HCT116 (cell line): ENCODE data around the gene ART5. TPM values are rescaled to one million over a fixed set of nuclear protein-coding genes. Genes with fewer than 3 reads are reported as not detected.

Source experiments
- ATAC-seq: fragments of 200-7000 bp; cut with Tn5 transposase; 2 replicates; pipeline ENCODE4 v1.9.1; 2020; ENCODE audit warnings: mild to moderate bottlenecking, moderate library complexity
- BruUV-seq: library from RNA; stranded (reverse); fragments of 400-500 nt; replicated peaks from 2 replicates; lab custom pipeline; 2021; lab: Mats Ljungman, UMichigan
- CTCF ChIA-PET: fragments of 300-600 bp; sonication (Branson Sonifier 250); formaldehyde crosslinking; loops from one replicate; lab custom pipeline; 2021; ENCODE audit warnings: antibody characterized with exemption; lab: Charles Lee
- POLR2A ChIA-PET: fragments of 300-600, 350-600 bp; sonication (Branson Sonifier 250); formaldehyde crosslinking; loops from one replicate; lab custom pipeline; 2021; ENCODE audit warnings: antibody characterized with exemption; lab: Charles Lee
- RAD21 ChIA-PET, 2 experiments: fragments of 300-600 bp; sonication (Branson Sonifier 250); formaldehyde crosslinking; loops; one replicate each; lab custom pipeline; 2023; ENCODE audit warnings: low total read pairs in 2 of 2; ENCODE audit not compliant: uncharacterized antibody in 2 of 2, unreplicated experiment in 2 of 2, low non-redundant PET in 1 of 2; lab: Charles Lee
- DNase-seq: peaks from one replicate; pipeline ENCODE4 v3.0.0-alpha.2; 2010; ENCODE audit warnings: low read depth, low spot score
- H2AFZ ChIP-seq: fragments of 200-600 bp; shearing (Covaris generic), sonication (generic); 2 replicates; pipeline ENCODE4 v1.6.1; 2017; ENCODE audit warnings: low read depth, mixed run types, mixed read lengths, antibody characterized with exemption, low read length; ENCODE audit not compliant: poor library complexity, severe bottlenecking
- H3K27ac ChIP-seq: 2 replicates; pipeline ENCODE4 v1.5.1; 2012; ENCODE audit warnings: low read depth, low read length
- H3K27me3 ChIP-seq: fragments of 200-600 bp; sonication (generic); 2 replicates; pipeline ENCODE4 v1.6.1; 2016; ENCODE audit warnings: mixed run types, low read length, mixed read lengths; ENCODE audit not compliant: insufficient read depth
- H3K36me3 ChIP-seq, 2 experiments: fragments of 200-500 bp in 1 of 2; fragments of 200-600 bp in 1 of 2; sonication (Bioruptor generic) in 1 of 2; sonication (generic) in 1 of 2; 2 replicates each; pipeline versions ENCODE4 v1.5.1 to v1.6.1; 2014 to 2016; ENCODE audit warnings: low read length in 2 of 2, inconsistent platforms in 1 of 2, mixed read lengths in 1 of 2, mixed run types in 1 of 2; ENCODE audit not compliant: insufficient read depth in 2 of 2, control insufficient read depth in 1 of 2
- H3K4me1 ChIP-seq, 2 experiments: fragments of 200-600 bp in 1 of 2; sonication (generic) in 1 of 2; 2 replicates each; pipeline versions ENCODE4 v1.5.1 to v1.6.1; 2012 to 2017; ENCODE audit warnings: low read length in 2 of 2, inconsistent platforms in 1 of 2, mild to moderate bottlenecking in 1 of 2, mixed read lengths in 1 of 2, mixed run types in 1 of 2, moderate library complexity in 1 of 2; ENCODE audit not compliant: insufficient read depth in 2 of 2, control insufficient read depth in 1 of 2
- H3K4me2 ChIP-seq: fragments of 200-600 bp; sonication (generic); 2 replicates; pipeline ENCODE4 v1.6.1; 2017; ENCODE audit warnings: mixed run types, low read length, mixed read lengths
- H3K4me3 ChIP-seq, 2 experiments: fragments of 200-600 bp in 1 of 2; sonication (generic) in 1 of 2; replicated peaks in 1 of 2; 2 replicates each; pipeline ENCODE4 v1.5.1; 2011 to 2016; ENCODE audit warnings: low read length in 2 of 2, control low read depth in 1 of 2, low read depth in 1 of 2, mild to moderate bottlenecking in 1 of 2, mixed read lengths in 1 of 2, mixed run types in 1 of 2
- H3K79me2 ChIP-seq: fragments of 200-600 bp; sonication (generic); 2 replicates; pipeline ENCODE4 v1.6.1; 2017; ENCODE audit warnings: mild to moderate bottlenecking, mixed run types, low read length, moderate library complexity, mixed read lengths; ENCODE audit not compliant: insufficient read depth
- H3K9ac ChIP-seq: fragments of 200-600 bp; sonication (generic); 2 replicates; pipeline ENCODE4 v1.6.1; 2016; ENCODE audit warnings: low read length, mixed read lengths
- H3K9me2 ChIP-seq: fragments of 200-600 bp; sonication (generic), shearing (Covaris generic); 2 replicates; pipeline ENCODE4 v1.6.1; 2017; ENCODE audit warnings: mixed run types, mild to moderate bottlenecking, moderate library complexity; ENCODE audit not compliant: insufficient read depth
- H3K9me3 ChIP-seq, 2 experiments: fragments of 200-500 bp in 1 of 2; fragments of 200-600 bp in 1 of 2; sonication (Bioruptor generic) in 1 of 2; sonication (generic) in 1 of 2; 2 replicates each; pipeline ENCODE4 v1.6.1; 2014 to 2017; ENCODE audit warnings: low read length in 2 of 2, mixed read lengths in 2 of 2, inconsistent platforms in 1 of 2, low read depth in 1 of 2, mild to moderate bottlenecking in 1 of 2, mixed run types in 1 of 2, moderate library complexity in 1 of 2; ENCODE audit not compliant: control insufficient read depth in 1 of 2, insufficient read depth in 1 of 2
- H4K20me1 ChIP-seq: fragments of 200-600 bp; sonication (generic), shearing (Covaris generic); 2 replicates; pipeline ENCODE4 v1.6.1; 2017; ENCODE audit warnings: mixed run types, mild to moderate bottlenecking, moderate library complexity; ENCODE audit not compliant: insufficient read depth
- CBX3 ChIP-seq: IDR thresholded peaks from 2 replicates; pipeline ENCODE4 v1.6.1; 2012; ENCODE audit warnings: low read depth
- EGR1 ChIP-seq: IDR thresholded peaks from 2 replicates; pipeline ENCODE4 v1.6.1; 2012; ENCODE audit warnings: low read depth
- ELF1 ChIP-seq: IDR thresholded peaks from 2 replicates; pipeline ENCODE4 v1.6.1; 2012; ENCODE audit warnings: low read depth, borderline replicate concordance
- EZH2phosphoT487 ChIP-seq: fragments of 200-600 bp; IDR thresholded peaks from 2 replicates; pipeline ENCODE4 v1.6.1; 2018; ENCODE audit warnings: antibody characterized with exemption, borderline replicate concordance
- FOSL1 ChIP-seq: IDR thresholded peaks from 2 replicates; pipeline ENCODE4 v1.6.1; 2012; ENCODE audit warnings: low read depth
- POLR2AphosphoS5 ChIP-seq: IDR thresholded peaks from 2 replicates; pipeline ENCODE4 v1.6.1; 2011; ENCODE audit warnings: mild to moderate bottlenecking, low read depth, low read length, moderate library complexity
- RAD21 ChIP-seq: IDR thresholded peaks from 2 replicates; pipeline ENCODE4 v1.6.1; 2012; ENCODE audit warnings: low read depth, mild to moderate bottlenecking
- SIN3A ChIP-seq: IDR thresholded peaks from 2 replicates; pipeline ENCODE4 v1.6.1; 2012; ENCODE audit warnings: low read depth
- TCF7L2 ChIP-seq: IDR thresholded peaks from 2 replicates; pipeline ENCODE4 v1.7.0; 2011; ENCODE audit warnings: borderline replicate concordance, inconsistent platforms; ENCODE audit not compliant: insufficient read depth, insufficient read length; ENCODE audit errors: extremely low read depth
- YY1 ChIP-seq: IDR thresholded peaks from 2 replicates; pipeline ENCODE4 v1.6.1; 2011; ENCODE audit warnings: low read length, low read depth, moderate library complexity, mild to moderate bottlenecking; ENCODE audit not compliant: insufficient replicate concordance; ENCODE audit errors: extremely low read depth
- ZNF274 ChIP-seq: fragments of 200-500 bp; sonication (Bioruptor generic); IDR thresholded peaks from 2 replicates; pipeline ENCODE4 v1.6.1; 2014; ENCODE audit warnings: mild to moderate bottlenecking, low read depth, low read length, inconsistent platforms
- intact Hi-C: fragments of 100-400 bp; cut with micrococcal nuclease; formaldehyde crosslinking; loops from 2 replicates; pipeline ENCODE4 v1.10.0; 2022
- total RNA-seq: library from RNA; stranded (reverse); gene quantifications from one replicate; pipeline ENCODE4 v1.2.1, GENCODE V29; 2021; ENCODE audit not compliant: unreplicated experiment
- TF ChIP-seq, protein P1 (sequence below): IDR thresholded peaks from 2 replicates; pipeline ENCODE4 v1.6.1; 2011; ENCODE audit warnings: mild to moderate bottlenecking, low read length, moderate library complexity; ENCODE audit not compliant: insufficient replicate concordance; ENCODE audit errors: extremely low read depth
- TF ChIP-seq, protein P2 (sequence below): IDR thresholded peaks from 2 replicates; pipeline ENCODE4 v1.6.1; 2012
- TF ChIP-seq, protein P3 (sequence below): IDR thresholded peaks from 2 replicates; pipeline ENCODE4 v1.6.1; 2012; ENCODE audit warnings: low read depth
- TF ChIP-seq, protein P4 (sequence below), 3 experiments: fragments of 200-600 bp in 1 of 3; sonication (generic) in 1 of 3; IDR thresholded peaks in 2 of 3; conservative IDR thresholded peaks in 1 of 3; 2 replicates each; pipeline ENCODE4 v1.5.1; 2012 to 2017; ENCODE audit warnings: low read depth in 2 of 3, low read length in 2 of 3, antibody characterized with exemption in 1 of 3, borderline replicate concordance in 1 of 3, control low read depth in 1 of 3, mild to moderate bottlenecking in 1 of 3, mixed read lengths in 1 of 3, mixed run types in 1 of 3, moderate library complexity in 1 of 3; ENCODE audit not compliant: insufficient read depth in 1 of 3
- TF ChIP-seq, protein P5 (sequence below): IDR thresholded peaks from 2 replicates; pipeline ENCODE4 v1.6.1; 2012

Gene ART5
- total RNA-seq, 1 experiment from 2014 or later: 5.6 TPM

GRCh38 chr11:3669128-3669527 is 27.3 kb upstream of the ART5 start:
- no peaks in the 10 kb centered on the region for H3K9me3 ChIP-seq
- no TSS peak for BruUV-seq
- H3K4me1 ChIP-seq: no peaks in the 10 kb centered on the region
- no peaks in the 10 kb centered on the region for H3K9me2 ChIP-seq
- DNase-seq (no peak), ATAC-seq (no peak)
- H3K4me3 ChIP-seq: no peak overlapping the region
- CTCF ChIA-PET: no interaction called here
- TF ChIP-seq SIN3A (no peak), FOSL1 (no peak), EGR1 (no peak), ELF1 (no peak), CBX3 (no peak), RAD21 (no peak), YY1 (no peak), ZNF274 (no peak), TCF7L2 (no peak), POLR2AphosphoS5 (no peak), EZH2phosphoT487 (no peak)
- TF ChIP-seq, protein P1, sequence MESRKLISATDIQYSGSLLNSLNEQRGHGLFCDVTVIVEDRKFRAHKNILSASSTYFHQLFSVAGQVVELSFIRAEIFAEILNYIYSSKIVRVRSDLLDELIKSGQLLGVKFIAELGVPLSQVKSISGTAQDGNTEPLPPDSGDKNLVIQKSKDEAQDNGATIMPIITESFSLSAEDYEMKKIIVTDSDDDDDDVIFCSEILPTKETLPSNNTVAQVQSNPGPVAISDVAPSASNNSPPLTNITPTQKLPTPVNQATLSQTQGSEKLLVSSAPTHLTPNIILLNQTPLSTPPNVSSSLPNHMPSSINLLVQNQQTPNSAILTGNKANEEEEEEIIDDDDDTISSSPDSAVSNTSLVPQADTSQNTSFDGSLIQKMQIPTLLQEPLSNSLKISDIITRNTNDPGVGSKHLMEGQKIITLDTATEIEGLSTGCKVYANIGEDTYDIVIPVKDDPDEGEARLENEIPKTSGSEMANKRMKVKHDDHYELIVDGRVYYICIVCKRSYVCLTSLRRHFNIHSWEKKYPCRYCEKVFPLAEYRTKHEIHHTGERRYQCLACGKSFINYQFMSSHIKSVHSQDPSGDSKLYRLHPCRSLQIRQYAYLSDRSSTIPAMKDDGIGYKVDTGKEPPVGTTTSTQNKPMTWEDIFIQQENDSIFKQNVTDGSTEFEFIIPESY: no peak
- TF ChIP-seq, protein P2, sequence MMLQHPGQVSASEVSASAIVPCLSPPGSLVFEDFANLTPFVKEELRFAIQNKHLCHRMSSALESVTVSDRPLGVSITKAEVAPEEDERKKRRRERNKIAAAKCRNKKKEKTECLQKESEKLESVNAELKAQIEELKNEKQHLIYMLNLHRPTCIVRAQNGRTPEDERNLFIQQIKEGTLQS: no peak
- TF ChIP-seq, protein P3, sequence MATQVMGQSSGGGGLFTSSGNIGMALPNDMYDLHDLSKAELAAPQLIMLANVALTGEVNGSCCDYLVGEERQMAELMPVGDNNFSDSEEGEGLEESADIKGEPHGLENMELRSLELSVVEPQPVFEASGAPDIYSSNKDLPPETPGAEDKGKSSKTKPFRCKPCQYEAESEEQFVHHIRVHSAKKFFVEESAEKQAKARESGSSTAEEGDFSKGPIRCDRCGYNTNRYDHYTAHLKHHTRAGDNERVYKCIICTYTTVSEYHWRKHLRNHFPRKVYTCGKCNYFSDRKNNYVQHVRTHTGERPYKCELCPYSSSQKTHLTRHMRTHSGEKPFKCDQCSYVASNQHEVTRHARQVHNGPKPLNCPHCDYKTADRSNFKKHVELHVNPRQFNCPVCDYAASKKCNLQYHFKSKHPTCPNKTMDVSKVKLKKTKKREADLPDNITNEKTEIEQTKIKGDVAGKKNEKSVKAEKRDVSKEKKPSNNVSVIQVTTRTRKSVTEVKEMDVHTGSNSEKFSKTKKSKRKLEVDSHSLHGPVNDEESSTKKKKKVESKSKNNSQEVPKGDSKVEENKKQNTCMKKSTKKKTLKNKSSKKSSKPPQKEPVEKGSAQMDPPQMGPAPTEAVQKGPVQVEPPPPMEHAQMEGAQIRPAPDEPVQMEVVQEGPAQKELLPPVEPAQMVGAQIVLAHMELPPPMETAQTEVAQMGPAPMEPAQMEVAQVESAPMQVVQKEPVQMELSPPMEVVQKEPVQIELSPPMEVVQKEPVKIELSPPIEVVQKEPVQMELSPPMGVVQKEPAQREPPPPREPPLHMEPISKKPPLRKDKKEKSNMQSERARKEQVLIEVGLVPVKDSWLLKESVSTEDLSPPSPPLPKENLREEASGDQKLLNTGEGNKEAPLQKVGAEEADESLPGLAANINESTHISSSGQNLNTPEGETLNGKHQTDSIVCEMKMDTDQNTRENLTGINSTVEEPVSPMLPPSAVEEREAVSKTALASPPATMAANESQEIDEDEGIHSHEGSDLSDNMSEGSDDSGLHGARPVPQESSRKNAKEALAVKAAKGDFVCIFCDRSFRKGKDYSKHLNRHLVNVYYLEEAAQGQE: no peak
- TF ChIP-seq, protein P4, sequence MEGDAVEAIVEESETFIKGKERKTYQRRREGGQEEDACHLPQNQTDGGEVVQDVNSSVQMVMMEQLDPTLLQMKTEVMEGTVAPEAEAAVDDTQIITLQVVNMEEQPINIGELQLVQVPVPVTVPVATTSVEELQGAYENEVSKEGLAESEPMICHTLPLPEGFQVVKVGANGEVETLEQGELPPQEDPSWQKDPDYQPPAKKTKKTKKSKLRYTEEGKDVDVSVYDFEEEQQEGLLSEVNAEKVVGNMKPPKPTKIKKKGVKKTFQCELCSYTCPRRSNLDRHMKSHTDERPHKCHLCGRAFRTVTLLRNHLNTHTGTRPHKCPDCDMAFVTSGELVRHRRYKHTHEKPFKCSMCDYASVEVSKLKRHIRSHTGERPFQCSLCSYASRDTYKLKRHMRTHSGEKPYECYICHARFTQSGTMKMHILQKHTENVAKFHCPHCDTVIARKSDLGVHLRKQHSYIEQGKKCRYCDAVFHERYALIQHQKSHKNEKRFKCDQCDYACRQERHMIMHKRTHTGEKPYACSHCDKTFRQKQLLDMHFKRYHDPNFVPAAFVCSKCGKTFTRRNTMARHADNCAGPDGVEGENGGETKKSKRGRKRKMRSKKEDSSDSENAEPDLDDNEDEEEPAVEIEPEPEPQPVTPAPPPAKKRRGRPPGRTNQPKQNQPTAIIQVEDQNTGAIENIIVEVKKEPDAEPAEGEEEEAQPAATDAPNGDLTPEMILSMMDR (IDR thresholded peaks at IDR 0.05 in 2 of 3, conservative IDR thresholded peaks at IDR 0.05 in 1 of 3; ENCODE audit: borderline replicate concordance in 1 of 3, insufficient read depth in 1 of 3, low read depth in 2 of 3, low read length in 2 of 3): no peak
- TF ChIP-seq, protein P5, sequence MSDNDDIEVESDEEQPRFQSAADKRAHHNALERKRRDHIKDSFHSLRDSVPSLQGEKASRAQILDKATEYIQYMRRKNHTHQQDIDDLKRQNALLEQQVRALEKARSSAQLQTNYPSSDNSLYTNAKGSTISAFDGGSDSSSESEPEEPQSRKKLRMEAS: no peak
- intact Hi-C loops: no loop called here
- RAD21 ChIA-PET: no interaction called here
- H3K27me3 ChIP-seq: no peaks in the 10 kb centered on the region
- H3K36me3 ChIP-seq: peaks cover 11 to 16% of the 10 kb centered on the region in 2 experiments; a peak in 3 of 4 replicates
- no peak overlapping the region for H2AFZ ChIP-seq
- no peak overlapping the region for H3K4me2 ChIP-seq
- H3K9ac ChIP-seq: no peak overlapping the region
- no peaks in the 10 kb centered on the region for H3K79me2 ChIP-seq
- no peaks in the 10 kb centered on the region for H4K20me1 ChIP-seq
- H3K27ac ChIP-seq: no peak overlapping the region
- POLR2A ChIA-PET: no interaction called here
